HG02840 (cell line): ENCODE measurements around the gene CGNL1.

Experiments used
- ATAC-seq: cut with Tn5 transposase; IDR thresholded peaks from one replicate; pipeline ENCODE4 v1.9.1; 2021; ENCODE audit warnings: mild to moderate bottlenecking, moderate library complexity, moderate number of reproducible peaks; ENCODE audit not compliant: unreplicated experiment, low FRiP score

The CGNL1 gene

GRCh38 chr15:57586661-57587424 is 210.5 kb downstream of the CGNL1 start:
- ATAC-seq, result no peak

GRCh38 chr15:57589281-57589680 is 213.0 kb downstream of the CGNL1 start:
- ATAC-seq, result no peak

GRCh38 chr15:57589754-57590153 is 213.4 kb downstream of the CGNL1 start:
- ATAC-seq, result no peak

GRCh38 chr15:57591237-57591821 is 215.0 kb downstream of the CGNL1 start:
- no peak for ATAC-seq

- ATAC-seq, result no peak
These were observed 215.6 kb downstream of the CGNL1 start, which contains the start of gene MYZAP for GRCh38 chr15:57591822-57592367. Gene MYZAP (plus strand): TSS chr15:57591904. CDS start chr15:57592035, 131 bp downstream.

- no peak for ATAC-seq
These were observed 216.1 kb downstream of the CGNL1 start for GRCh38 chr15:57592426-57592825.

GRCh38 chr15:57592836-57593420 is 216.6 kb downstream of the CGNL1 start:
- ATAC-seq, result no peak

GRCh38 chr15:57594479-57594878 is 218.2 kb downstream of the CGNL1 start:
- no peak for ATAC-seq

- ATAC-seq, result no peak
These were observed 218.9 kb downstream of the CGNL1 start for GRCh38 chr15:57595011-57595866.

GRCh38 chr15:57596301-57596855 is 220.1 kb downstream of the CGNL1 start:
- no peak for ATAC-seq

GRCh38 chr15:57596978-57597377 is 220.7 kb downstream of the CGNL1 start:
- no peak for ATAC-seq

- no peak for ATAC-seq
These were observed 221.1 kb downstream of the CGNL1 start for GRCh38 chr15:57597431-57597830.

- no peak for ATAC-seq
These were observed 222.0 kb downstream of the CGNL1 start for GRCh38 chr15:57598346-57598745.

GRCh38 chr15:57599296-57599810 is 223.0 kb downstream of the CGNL1 start:
- ATAC-seq, result no peak

- ATAC-seq, result no peak
These were observed 223.9 kb downstream of the CGNL1 start for GRCh38 chr15:57600197-57600596.
